DOHH2 (cell line): ENCODE results near the gene PTPRK.

ENCODE experiments used
- H3F3A ChIP-seq: fragments of 200-600 bp; sonication (generic), shearing (Covaris generic); 2 replicates; pipeline ENCODE4 v1.6.0; 2016; ENCODE audit warnings: antibody characterized with exemption, mild to moderate bottlenecking; ENCODE audit not compliant: control insufficient read depth, insufficient read depth
- H3K27ac ChIP-seq: fragments of 200-600 bp; sonication (generic); 2 replicates; pipeline ENCODE4 v1.5.1; 2014; ENCODE audit warnings: low read depth, mild to moderate bottlenecking, low read length, moderate library complexity
- H3K27me3 ChIP-seq: fragments of 200-600 bp; sonication (generic); 2 replicates; pipeline ENCODE4 v1.6.1; 2014; ENCODE audit warnings: mild to moderate bottlenecking, low read length, mixed read lengths; ENCODE audit not compliant: control insufficient read depth
- H3K36me3 ChIP-seq: fragments of 200-600 bp; sonication (generic); 2 replicates; pipeline ENCODE4 v1.6.1; 2014; ENCODE audit warnings: mild to moderate bottlenecking, low read length, moderate library complexity, mixed read lengths; ENCODE audit not compliant: control insufficient read depth
- H3K4me1 ChIP-seq: fragments of 200-600 bp; sonication (generic); 2 replicates; pipeline ENCODE4 v1.6.1; 2014; ENCODE audit warnings: mild to moderate bottlenecking, low read length, mixed read lengths; ENCODE audit not compliant: control insufficient read depth
- H3K4me2 ChIP-seq: fragments of 200-600 bp; sonication (generic); 2 replicates; pipeline ENCODE4 v1.6.0; 2014; ENCODE audit warnings: mild to moderate bottlenecking, low read length, moderate library complexity
- H3K4me3 ChIP-seq: fragments of 200-600 bp; sonication (generic); 2 replicates; pipeline ENCODE4 v1.5.1; 2014; ENCODE audit warnings: mild to moderate bottlenecking, low read length, mixed read lengths
- H3K79me2 ChIP-seq: fragments of 200-600 bp; sonication (generic); 2 replicates; pipeline ENCODE4 v1.6.1; 2014; ENCODE audit warnings: mild to moderate bottlenecking, low read length, mixed read lengths; ENCODE audit not compliant: control insufficient read depth
- H3K9me2 ChIP-seq: fragments of 200-600 bp; sonication (generic); replicated peaks from 2 replicates; pipeline ENCODE4 v1.6.1; 2014; ENCODE audit warnings: mild to moderate bottlenecking, low read length, mixed read lengths; ENCODE audit not compliant: control insufficient read depth
- H3K9me3 ChIP-seq: fragments of 200-600 bp; sonication (generic); 2 replicates; pipeline ENCODE4 v1.6.1; 2014; ENCODE audit warnings: antibody characterized with exemption, low read length, mixed read lengths; ENCODE audit not compliant: control insufficient read depth, insufficient read depth
- H4K20me1 ChIP-seq: fragments of 200-600 bp; sonication (generic); 2 replicates; pipeline ENCODE4 v1.6.0; 2014; ENCODE audit warnings: low read depth, mild to moderate bottlenecking, antibody characterized with exemption, low read length, moderate library complexity; ENCODE audit not compliant: control insufficient read depth, insufficient read depth
- EZH2phosphoT487 ChIP-seq: fragments of 200-600 bp; sonication (generic); IDR thresholded peaks from 2 replicates; pipeline ENCODE4 v1.6.1; 2017; ENCODE audit warnings: borderline replicate concordance, mild to moderate bottlenecking, antibody characterized with exemption, low read length, moderate library complexity, mixed read lengths
- TF ChIP-seq, protein P1 (sequence below): fragments of 200-600 bp; sonication (generic); IDR thresholded peaks from one replicate; pipeline ENCODE4 v1.5.1; 2014; ENCODE audit warnings: antibody characterized with exemption, mild to moderate bottlenecking, low read depth, low read length; ENCODE audit not compliant: poor library complexity, severe bottlenecking

The PTPRK gene

DNA sequence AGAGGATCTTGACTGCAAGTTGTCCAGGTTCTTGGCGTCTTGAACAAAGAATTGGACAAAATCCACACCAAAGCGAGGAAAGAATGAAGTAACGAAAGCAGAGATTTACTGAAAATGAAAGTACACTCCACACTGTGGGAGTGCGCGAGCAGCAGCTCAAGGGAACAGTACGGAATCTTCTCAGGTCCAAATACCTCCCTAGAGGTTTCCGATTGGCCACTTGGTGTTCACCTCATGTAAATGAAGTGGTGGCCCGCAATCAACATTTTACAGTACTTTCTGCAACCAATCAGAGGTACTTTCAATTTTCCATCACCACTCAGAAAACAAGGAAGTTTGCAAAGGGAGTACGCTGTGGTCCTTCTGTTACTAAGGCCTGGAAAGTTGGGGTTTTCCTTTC is 122.4 kb downstream of the PTPRK start:
- Histone ChIP-seq H3K36me3 (no peaks in the 10 kb centered on the region), H3F3A (no peaks in the 10 kb centered on the region), H3K9me3 (no peaks in the 10 kb centered on the region), H3K79me2 (no peaks in the 10 kb centered on the region), H3K4me3 (no peak overlapping the region), H3K4me2 (no peak overlapping the region), H4K20me1 (no peaks in the 10 kb centered on the region), H3K9me2 (no peaks in the 10 kb centered on the region), H3K27me3 (no peaks in the 10 kb centered on the region), H3K4me1 (no peaks in the 10 kb centered on the region), H3K27ac (no peak overlapping the region)
- no peak for TF ChIP-seq EZH2phosphoT487
- TF ChIP-seq, protein P1, sequence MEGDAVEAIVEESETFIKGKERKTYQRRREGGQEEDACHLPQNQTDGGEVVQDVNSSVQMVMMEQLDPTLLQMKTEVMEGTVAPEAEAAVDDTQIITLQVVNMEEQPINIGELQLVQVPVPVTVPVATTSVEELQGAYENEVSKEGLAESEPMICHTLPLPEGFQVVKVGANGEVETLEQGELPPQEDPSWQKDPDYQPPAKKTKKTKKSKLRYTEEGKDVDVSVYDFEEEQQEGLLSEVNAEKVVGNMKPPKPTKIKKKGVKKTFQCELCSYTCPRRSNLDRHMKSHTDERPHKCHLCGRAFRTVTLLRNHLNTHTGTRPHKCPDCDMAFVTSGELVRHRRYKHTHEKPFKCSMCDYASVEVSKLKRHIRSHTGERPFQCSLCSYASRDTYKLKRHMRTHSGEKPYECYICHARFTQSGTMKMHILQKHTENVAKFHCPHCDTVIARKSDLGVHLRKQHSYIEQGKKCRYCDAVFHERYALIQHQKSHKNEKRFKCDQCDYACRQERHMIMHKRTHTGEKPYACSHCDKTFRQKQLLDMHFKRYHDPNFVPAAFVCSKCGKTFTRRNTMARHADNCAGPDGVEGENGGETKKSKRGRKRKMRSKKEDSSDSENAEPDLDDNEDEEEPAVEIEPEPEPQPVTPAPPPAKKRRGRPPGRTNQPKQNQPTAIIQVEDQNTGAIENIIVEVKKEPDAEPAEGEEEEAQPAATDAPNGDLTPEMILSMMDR, result no peak

DNA sequence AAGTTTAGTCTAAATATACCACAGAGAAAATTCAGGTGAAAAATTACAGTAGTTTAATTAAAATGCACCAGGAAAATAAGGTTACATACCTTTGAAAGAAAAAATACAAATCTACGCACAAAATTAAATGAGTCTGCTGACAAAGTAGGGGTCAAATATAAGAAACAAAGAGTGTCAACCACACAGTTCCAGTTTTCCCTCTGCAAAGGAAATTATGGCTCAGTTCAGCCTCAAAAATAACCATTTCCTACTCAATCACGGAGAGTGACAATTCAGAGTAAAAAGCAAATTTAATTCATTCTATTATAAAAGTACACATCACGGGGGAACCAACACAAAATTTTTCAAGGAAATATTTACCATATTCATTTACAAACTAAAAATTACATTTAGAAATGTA is 124.8 kb downstream of the PTPRK start:
- Histone ChIP-seq H3K4me1 (no peaks in the 10 kb centered on the region), H3K4me3 (no peak overlapping the region), H3K79me2 (no peaks in the 10 kb centered on the region), H3K27me3 (no peaks in the 10 kb centered on the region), H3F3A (no peaks in the 10 kb centered on the region), H4K20me1 (no peaks in the 10 kb centered on the region), H3K27ac (no peak overlapping the region), H3K36me3 (no peaks in the 10 kb centered on the region), H3K9me3 (no peaks in the 10 kb centered on the region), H3K9me2 (no peaks in the 10 kb centered on the region), H3K4me2 (no peak overlapping the region)
- TF ChIP-seq EZH2phosphoT487, result no peak
- TF ChIP-seq, protein P1, result no peak

DNA sequence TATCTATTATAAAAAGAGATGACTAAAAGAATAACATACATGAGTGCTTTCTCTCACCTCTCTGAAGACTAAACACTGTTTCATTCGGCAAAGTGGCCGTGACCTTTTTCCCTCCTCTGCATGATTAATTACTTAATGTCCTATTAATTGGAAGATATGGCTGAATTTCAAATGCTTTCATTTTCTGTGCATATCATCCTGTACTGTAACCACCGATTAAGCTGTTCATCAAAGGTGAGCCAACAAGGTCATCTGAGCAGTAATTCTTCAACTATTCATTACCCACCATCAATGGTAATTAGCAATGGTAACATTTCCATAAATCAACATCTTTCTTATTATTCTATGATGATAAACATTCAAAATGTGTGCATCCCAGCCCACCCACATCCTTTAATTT is 125.2 kb downstream of the PTPRK start:
- H3K27ac ChIP-seq, result no peak overlapping the region
- no peaks in the 10 kb centered on the region for H3K9me2 ChIP-seq
- no peaks in the 10 kb centered on the region for H3K4me1 ChIP-seq
- H3F3A ChIP-seq, result no peaks in the 10 kb centered on the region
- H3K36me3 ChIP-seq, result no peaks in the 10 kb centered on the region
- no peaks in the 10 kb centered on the region for H4K20me1 ChIP-seq
- H3K4me2 ChIP-seq, result no peak overlapping the region
- H3K27me3 ChIP-seq, result no peaks in the 10 kb centered on the region
- no peaks in the 10 kb centered on the region for H3K9me3 ChIP-seq
- H3K79me2 ChIP-seq, result no peaks in the 10 kb centered on the region
- H3K4me3 ChIP-seq, result no peak overlapping the region
- TF ChIP-seq, protein P1, result no peak
- no peak for TF ChIP-seq EZH2phosphoT487

DNA sequence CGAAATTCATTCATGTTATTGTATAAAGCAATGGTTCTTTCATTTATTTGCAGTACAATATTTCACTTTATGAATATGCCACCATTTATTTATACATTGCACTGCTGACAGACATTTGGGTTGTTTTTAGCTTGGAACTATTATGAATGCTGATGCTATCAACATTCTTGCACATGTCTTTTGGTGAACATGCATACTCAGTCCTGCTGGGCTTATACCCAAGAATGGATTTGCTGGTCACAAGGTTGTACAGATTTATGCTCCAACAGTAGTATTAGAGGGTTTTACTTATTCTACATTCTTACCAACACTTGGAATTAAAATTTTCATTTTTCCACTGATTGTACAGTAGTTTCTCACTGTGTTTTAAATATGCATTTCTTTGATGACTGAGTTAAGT is 126.2 kb downstream of the PTPRK start:
- no peaks in the 10 kb centered on the region for H3K27me3 ChIP-seq
- H3K4me2 ChIP-seq, result no peak overlapping the region
- H3K4me1 ChIP-seq, result no peaks in the 10 kb centered on the region
- H3F3A ChIP-seq, result no peaks in the 10 kb centered on the region
- no peak overlapping the region for H3K27ac ChIP-seq
- no peaks in the 10 kb centered on the region for H3K9me3 ChIP-seq
- H3K36me3 ChIP-seq, result no peaks in the 10 kb centered on the region
- no peaks in the 10 kb centered on the region for H4K20me1 ChIP-seq
- no peaks in the 10 kb centered on the region for H3K9me2 ChIP-seq
- TF ChIP-seq, protein P1, result no peak
- no peak for TF ChIP-seq EZH2phosphoT487
- no peaks in the 10 kb centered on the region for H3K79me2 ChIP-seq
- no peak overlapping the region for H3K4me3 ChIP-seq
